ENCODE data around the gene DLG5.

DNA sequence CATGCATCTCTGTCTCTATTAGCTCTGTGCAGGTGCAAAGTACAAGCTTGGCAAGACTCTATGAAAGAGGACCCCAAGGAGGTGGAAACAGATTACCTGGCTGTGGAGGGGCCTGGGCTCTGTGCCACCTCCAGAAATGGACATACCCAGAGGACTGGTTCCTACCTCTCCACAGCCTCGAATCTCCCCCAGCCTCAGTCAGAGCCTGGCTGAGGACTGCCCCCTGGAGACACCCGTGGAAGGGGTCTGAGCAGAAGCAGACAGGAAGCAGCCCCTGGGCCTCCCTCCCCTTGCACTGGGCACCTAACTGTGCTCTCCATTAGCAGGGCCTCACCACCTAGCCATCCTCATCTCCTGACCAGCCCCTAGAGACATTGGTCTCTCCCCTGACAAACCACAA, 92.0 kb downstream of the DLG5 start:
- TF ChIP-seq TAF1 (IDR thresholded peaks at IDR 0.05; ENCODE audit: borderline replicate concordance, insufficient read depth, low read length), result no peak
- TF ChIP-seq, protein P1, sequence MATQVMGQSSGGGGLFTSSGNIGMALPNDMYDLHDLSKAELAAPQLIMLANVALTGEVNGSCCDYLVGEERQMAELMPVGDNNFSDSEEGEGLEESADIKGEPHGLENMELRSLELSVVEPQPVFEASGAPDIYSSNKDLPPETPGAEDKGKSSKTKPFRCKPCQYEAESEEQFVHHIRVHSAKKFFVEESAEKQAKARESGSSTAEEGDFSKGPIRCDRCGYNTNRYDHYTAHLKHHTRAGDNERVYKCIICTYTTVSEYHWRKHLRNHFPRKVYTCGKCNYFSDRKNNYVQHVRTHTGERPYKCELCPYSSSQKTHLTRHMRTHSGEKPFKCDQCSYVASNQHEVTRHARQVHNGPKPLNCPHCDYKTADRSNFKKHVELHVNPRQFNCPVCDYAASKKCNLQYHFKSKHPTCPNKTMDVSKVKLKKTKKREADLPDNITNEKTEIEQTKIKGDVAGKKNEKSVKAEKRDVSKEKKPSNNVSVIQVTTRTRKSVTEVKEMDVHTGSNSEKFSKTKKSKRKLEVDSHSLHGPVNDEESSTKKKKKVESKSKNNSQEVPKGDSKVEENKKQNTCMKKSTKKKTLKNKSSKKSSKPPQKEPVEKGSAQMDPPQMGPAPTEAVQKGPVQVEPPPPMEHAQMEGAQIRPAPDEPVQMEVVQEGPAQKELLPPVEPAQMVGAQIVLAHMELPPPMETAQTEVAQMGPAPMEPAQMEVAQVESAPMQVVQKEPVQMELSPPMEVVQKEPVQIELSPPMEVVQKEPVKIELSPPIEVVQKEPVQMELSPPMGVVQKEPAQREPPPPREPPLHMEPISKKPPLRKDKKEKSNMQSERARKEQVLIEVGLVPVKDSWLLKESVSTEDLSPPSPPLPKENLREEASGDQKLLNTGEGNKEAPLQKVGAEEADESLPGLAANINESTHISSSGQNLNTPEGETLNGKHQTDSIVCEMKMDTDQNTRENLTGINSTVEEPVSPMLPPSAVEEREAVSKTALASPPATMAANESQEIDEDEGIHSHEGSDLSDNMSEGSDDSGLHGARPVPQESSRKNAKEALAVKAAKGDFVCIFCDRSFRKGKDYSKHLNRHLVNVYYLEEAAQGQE (IDR thresholded peaks at IDR 0.05; ENCODE audit: insufficient read depth in 1 of 2, low read depth in 2 of 2, low read length in 2 of 2), result no peak
- no peak for TF ChIP-seq POLR2AphosphoS5 (IDR thresholded peaks at IDR 0.05; ENCODE audit: low read depth, low read length)

All from PFSK-1 (cell line).